Stimulated activated CD8-positive, alpha-beta memory T cell treated with anti-CD3 and anti-CD28 coated beads, Interleukin-4, amount 100 ng/mL, for 4 hours (primary cell): ENCODE measurements around the gene ZMIZ1.

Experiments used
- DNase-seq, 2 donors: peaks; one replicate each; pipeline ENCODE4 v3.0.0-alpha.2; 2020; ENCODE audit warnings: low read depth in 2 of 2, low spot score in 1 of 2

The ZMIZ1 gene

GRCh38 chr10:79300711-79301110, 231.9 kb downstream of the ZMIZ1 start:
- DNase-seq, result no peak

DNA sequence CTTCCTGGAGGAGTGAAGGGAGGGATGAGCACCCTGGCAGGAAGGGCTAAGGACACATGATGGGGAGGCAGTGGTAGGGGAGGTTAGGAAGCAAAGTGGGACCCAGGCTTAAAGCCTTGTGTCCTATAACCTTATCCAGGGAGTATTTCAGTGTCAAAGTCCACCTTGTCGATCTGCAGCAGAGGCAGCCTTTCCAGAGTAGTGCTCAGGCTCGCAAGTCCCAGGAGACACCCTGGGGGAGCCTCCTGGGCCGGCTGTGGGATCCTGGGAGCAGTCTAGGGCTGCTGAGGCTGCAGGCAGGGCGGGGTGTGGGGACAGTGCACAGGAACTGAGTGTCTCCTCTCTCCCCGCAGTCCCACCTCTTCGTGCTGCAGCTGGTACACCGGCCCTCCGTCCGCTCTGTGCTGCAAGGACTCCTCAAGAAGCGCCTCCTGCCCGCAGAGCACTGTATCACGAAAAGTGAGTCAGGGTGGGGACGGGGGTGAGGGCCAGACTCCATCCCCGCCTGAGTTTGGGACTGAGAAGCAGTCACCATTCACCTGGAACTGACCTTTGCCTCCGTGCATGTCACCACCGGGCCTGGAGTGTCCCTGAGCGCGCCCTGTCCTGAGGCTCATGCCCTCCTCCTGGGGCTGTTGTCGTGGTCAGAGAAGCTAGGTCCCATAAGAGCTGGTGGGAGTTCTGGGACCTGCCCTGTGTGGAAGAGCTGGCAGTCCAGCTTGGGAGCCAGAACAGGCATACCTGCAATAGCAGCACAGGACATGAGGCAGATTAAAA, 233.2 kb downstream of the ZMIZ1 start:
- DNase-seq, result no peak

- no peak for DNase-seq
Measured at GRCh38 chr10:79303631-79304478, 235.1 kb downstream of the ZMIZ1 start.

- DNase-seq, result no peak
Measured at GRCh38 chr10:79304479-79305087, 235.8 kb downstream of the ZMIZ1 start.

- DNase-seq, result no peak
Measured at GRCh38 chr10:79305515-79305914, 236.7 kb downstream of the ZMIZ1 start.

GRCh38 chr10:79305988-79306387, 237.2 kb downstream of the ZMIZ1 start:
- no peak for DNase-seq

DNA sequence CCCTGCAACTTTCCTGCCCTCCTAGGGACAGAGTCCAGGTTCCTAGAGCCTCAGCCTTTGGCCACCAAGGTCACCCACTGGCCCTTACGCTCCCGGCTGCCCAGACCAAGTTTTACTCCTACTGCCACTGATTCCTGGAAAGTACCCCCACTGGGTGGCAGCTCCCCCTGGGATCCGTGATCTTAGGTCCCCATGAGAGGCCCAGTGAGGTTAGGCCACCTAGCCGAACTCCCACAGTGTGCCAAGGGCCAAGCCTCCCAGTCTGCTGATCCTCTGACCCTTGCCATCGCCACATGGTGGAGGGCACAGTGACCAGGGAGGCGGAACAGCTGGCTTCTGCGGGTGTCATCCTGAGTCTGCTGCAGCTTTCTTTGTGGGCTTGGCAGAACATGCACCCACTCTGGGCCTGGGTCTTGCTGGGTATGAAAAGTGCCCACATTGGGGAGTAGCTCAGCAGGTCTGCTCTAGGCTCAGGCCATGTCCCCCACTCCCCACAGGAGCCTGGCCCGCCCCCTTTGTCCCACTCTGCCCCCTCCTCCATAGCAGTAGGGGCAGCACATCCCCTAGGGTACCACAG, 238.0 kb downstream of the ZMIZ1 start:
- DNase-seq, result no peak

GRCh38 chr10:79308016-79308415, 239.2 kb downstream of the ZMIZ1 start:
- no peak for DNase-seq

- no peak for DNase-seq
Measured at GRCh38 chr10:79308969-79309665, 240.4 kb downstream of the ZMIZ1 start.

- no peak for DNase-seq
Measured at GRCh38 chr10:79310200-79310865, 241.6 kb downstream of the ZMIZ1 start.

GRCh38 chr10:79310911-79311573, 242.3 kb downstream of the ZMIZ1 start:
- DNase-seq, result no peak

DNA sequence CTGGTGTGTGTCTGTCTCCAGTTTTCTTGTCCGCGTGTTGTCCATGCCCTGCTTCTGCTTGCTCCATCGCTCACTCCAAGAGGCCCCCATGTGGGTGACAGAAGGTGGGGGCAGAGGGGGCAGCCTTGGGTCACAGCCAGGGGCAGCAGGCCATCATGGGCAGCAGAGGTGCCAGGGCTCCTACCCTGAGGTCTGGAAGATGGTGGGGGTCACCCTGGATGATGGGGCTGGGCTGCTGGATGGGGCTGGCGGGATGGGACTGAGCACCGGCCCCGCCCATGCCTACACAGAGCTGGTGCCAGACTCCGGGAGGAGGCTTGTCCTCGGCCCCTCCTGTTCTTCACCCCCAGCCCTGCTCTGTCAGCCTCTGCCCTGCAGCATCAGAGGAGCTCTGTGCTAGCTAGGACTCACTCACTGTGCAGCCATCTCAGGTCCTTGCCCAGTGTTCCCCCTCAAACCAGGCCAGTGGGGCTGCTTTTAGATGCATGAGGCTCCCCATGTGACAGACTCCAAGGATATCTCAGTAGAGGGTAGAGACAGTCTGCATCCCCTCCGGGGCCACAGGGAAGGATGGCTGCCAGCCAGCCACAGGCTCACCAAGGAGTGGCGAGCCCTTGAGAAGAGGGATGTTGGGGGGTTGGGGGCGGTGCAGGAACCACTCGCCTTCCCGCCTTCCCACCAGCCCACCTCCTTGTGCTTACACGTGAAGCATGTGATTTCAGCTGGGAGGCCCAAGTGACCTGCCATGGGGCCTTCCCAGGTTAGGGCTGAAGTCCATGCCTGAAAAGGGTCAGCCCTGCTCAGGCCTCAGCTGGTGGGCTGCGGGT, 243.0 kb downstream of the ZMIZ1 start:
- DNase-seq, result no peak

GRCh38 chr10:79312601-79313187, 243.9 kb downstream of the ZMIZ1 start:
- DNase-seq, result no peak

- DNase-seq, result no peak
Measured at GRCh38 chr10:79313320-79313719, 244.6 kb downstream of the ZMIZ1 start.

DNA sequence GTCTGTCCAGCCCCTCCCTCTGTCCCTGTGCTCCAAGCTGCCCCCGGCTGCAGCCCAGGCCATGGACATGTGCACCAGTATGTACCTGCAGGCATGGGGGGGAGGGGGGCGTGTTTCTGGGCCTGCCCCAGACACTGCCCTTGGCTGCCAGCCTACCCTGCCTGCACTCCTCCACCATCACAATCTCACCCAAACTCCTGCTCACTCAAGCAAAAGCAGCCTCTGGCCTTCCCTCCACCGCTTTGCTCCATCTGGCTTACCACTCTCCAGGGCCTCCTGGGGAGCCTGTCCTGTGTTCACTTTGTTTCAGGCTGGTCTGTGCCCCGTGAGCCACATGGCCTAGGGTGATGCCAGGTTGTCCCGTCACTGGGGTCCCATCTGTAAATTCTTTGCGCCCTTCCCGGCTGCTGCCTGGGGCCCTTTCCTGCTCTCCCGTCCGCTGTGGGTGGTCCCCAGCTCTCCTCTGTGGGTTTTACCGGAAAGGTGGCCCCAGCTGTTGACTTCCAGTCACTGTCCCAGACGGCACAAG, 245.2 kb downstream of the ZMIZ1 start:
- no peak for DNase-seq

DNA sequence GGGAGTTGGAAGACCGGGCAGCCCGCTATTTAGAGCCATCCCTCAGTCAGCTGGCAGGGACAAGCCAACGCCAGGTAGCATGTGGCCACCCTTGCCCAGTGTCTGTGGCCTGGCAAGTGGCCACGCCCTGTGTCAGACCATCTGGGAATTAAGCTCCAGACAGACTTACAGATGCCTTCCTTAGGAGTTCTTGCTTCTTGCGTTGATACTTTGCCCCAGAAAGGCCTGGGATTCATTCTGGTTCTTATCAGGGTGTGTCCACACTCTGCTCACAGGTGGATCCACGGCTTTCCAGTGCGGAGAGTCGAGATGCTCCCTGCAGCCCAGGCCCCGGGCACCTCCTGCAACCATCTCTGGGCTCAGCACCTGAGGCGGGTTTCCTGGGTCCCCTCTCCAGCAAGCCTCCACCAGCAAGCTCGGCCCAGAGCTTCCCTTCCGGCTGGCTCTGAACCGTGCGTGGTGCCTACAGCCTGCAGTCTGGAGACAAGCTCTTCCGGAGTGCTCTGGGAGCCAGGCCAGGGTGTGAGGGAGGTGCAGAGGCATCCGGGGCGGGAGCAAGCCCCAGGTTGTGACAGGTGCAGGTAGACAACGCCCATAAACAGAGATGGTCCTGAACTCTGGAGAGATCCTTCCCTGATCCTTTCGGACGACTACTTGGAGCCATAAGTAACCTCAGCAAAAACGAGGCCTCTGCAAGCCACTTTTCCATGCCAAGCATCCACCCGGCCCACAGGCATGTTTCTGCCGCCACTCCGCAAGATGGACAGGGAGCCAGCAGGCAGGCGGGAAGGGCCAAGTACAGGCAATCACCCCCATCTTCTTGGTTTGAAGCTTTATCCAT, 246.2 kb downstream of the ZMIZ1 start:
- DNase-seq, result no peak

- DNase-seq, result no peak
Measured at GRCh38 chr10:79315602-79315920, 246.8 kb downstream of the ZMIZ1 start.
